ENCODE data around the gene AGPAT4. TPM values are rescaled to one million over a fixed set of nuclear protein-coding genes. Genes with fewer than 3 reads are reported as not detected.
"Not testable (repeated sequence)": the region's sequence is repeated elsewhere in the genome, so short reads cannot be mapped to it uniquely, and the experiment has no call there.

The AGPAT4 gene
- total RNA-seq, 3 donors from 2014 or later = 6.5 to 12.3 (median 7.3) TPM

- TF ChIP-seq, protein P1, sequence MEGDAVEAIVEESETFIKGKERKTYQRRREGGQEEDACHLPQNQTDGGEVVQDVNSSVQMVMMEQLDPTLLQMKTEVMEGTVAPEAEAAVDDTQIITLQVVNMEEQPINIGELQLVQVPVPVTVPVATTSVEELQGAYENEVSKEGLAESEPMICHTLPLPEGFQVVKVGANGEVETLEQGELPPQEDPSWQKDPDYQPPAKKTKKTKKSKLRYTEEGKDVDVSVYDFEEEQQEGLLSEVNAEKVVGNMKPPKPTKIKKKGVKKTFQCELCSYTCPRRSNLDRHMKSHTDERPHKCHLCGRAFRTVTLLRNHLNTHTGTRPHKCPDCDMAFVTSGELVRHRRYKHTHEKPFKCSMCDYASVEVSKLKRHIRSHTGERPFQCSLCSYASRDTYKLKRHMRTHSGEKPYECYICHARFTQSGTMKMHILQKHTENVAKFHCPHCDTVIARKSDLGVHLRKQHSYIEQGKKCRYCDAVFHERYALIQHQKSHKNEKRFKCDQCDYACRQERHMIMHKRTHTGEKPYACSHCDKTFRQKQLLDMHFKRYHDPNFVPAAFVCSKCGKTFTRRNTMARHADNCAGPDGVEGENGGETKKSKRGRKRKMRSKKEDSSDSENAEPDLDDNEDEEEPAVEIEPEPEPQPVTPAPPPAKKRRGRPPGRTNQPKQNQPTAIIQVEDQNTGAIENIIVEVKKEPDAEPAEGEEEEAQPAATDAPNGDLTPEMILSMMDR (IDR thresholded peaks at IDR 0.05) = no peak
- H3K4me3 ChIP-seq = no peak overlapping the region
- no peak for DNase-seq
- no peak for ATAC-seq
- H3K36me3 ChIP-seq (ENCODE audit: low read depth) = no peaks in the 10 kb centered on the region
- no peaks in the 10 kb centered on the region for H3K4me1 ChIP-seq (ENCODE audit: low read depth)
- no peaks in the 10 kb centered on the region for H3K9me3 ChIP-seq
- intact Hi-C loops (cut with DNase I, micrococcal nuclease) = no loop called here
Observed at GRCh38 chr6:161189891-161190290, 84.0 kb downstream of the AGPAT4 start.

DNA sequence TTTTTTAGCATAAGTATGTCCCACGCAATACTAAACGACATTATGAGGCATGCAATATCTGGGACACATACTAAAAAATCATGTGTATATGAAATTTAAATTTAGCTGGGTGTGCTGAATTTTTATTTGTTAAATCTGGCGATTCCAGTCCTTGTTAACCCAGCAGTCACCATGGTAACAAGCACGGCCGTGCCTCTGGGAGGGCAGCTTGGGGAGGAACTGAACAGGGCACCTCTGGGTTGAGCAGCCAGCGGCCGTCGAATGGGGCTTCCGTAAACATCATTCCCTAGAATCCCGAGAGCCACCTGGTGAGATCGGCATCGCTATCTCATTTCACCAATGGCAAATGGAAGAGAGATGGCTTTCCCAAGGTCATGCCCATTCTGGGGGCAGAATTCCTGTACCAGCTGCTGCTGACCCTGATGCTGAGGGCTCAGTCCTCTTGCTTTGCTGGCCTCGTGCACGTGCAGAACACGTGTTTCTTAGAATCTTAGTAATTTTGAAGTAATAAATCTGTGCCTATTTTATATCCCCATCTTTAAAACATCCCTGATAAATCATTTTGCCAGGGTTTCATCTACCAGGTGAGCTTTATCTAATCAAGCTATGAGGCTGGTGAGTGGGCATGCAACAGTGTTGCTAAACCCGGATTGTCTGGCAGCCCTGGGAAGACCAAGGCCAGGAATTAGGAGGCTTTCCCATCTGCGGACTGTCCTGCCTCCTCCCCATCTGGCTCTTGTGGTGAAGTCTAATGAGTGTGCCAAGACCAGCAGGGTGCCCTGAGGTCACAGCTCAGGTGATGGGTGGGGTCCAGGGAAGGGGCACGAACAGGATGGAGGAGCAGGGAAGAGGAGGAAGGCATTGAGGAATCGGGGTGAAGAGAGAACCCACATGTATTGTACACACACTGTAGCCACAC, 85.1 kb downstream of the AGPAT4 start:
- intact Hi-C loops (cut with DNase I, micrococcal nuclease) = no loop called here
- ATAC-seq (no peak), DNase-seq (no peak)
- no peaks in the 10 kb centered on the region for H3K36me3 ChIP-seq (ENCODE audit: low read depth)
- H3K4me1 ChIP-seq (ENCODE audit: low read depth) = no peaks in the 10 kb centered on the region
- no peaks in the 10 kb centered on the region for H3K9me3 ChIP-seq
- H3K4me3 ChIP-seq = no peak overlapping the region
- TF ChIP-seq, protein P1 (IDR thresholded peaks at IDR 0.05) = no peak

GRCh38 chr6:161186173-161186769, 87.6 kb downstream of the AGPAT4 start:
- H3K9me3 ChIP-seq = no peaks in the 10 kb centered on the region
- intact Hi-C loops (cut with DNase I, micrococcal nuclease) = no loop called here
- TF ChIP-seq, protein P1 (IDR thresholded peaks at IDR 0.05) = no peak
- ATAC-seq (peak; percentile 27), DNase-seq (peak in 2 of 3 donors; percentile 32 to 48)
- no peaks in the 10 kb centered on the region for H3K4me1 ChIP-seq (ENCODE audit: low read depth)
- H3K4me3 ChIP-seq = no peak overlapping the region
- no peaks in the 10 kb centered on the region for H3K36me3 ChIP-seq (ENCODE audit: low read depth)

DNA sequence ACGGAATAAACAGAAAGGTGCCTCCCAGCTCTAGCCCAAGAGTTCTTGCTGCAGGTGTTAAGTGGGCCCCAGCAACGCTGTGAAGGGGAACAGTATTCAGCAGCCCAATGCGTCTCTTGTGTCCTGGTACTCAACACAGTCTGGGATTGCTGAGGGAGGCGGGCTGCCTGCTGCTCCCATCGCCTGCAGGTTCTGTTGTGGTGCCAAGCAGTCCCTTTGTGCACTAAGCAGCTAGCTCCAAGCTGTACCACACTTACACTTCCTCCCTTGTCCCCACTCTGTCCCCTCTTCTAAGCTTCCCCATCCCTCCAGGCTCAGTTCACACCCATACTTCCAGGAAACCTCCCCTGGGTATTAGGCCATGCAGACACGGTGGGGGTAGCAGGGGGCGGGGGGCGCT, 92.7 kb downstream of the AGPAT4 start:
- Histone ChIP-seq H3K9me3 (peaks cover 2% of the 10 kb centered on the region), H3K4me3 (no peak overlapping the region), H3K36me3 (ENCODE audit: low read depth) (no peaks in the 10 kb centered on the region), H3K4me1 (ENCODE audit: low read depth) (no peaks in the 10 kb centered on the region)
- no peak for DNase-seq
- intact Hi-C loops (cut with DNase I, micrococcal nuclease) = no loop called here
- TF ChIP-seq, protein P1 (IDR thresholded peaks at IDR 0.05) = no peak
- ATAC-seq = no peak

- ATAC-seq; H3K4me3 ChIP-seq; H3K9me3 ChIP-seq; DNase-seq; intact Hi-C loops (cut with DNase I, micrococcal nuclease); H3K36me3 ChIP-seq (ENCODE audit: low read depth); H3K4me1 ChIP-seq (ENCODE audit: low read depth): not testable (repeated sequence)
Observed at GRCh38 chr6:161178155-161178554, 95.7 kb downstream of the AGPAT4 start.

DNA sequence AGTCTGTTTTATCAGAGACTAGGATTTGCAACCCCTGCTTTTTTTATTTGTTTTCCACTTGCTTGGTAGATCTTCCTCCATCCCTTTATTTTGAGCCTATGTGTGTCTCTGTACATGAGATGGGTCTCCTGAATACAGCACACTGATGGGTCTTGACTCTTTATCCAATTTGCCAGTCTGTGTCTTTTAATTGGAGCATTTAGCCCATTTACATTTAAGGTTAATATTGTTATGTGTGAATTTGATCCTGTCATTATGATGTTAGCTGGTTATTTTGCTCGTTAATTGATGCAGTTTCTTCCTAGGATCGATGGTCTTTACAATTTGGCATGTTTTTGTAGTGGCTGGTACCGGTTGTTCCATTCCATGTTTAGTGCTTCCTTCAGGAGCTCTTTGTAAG, 97.4 kb downstream of the AGPAT4 start:
- DNase-seq = not testable (repeated sequence)

DNA sequence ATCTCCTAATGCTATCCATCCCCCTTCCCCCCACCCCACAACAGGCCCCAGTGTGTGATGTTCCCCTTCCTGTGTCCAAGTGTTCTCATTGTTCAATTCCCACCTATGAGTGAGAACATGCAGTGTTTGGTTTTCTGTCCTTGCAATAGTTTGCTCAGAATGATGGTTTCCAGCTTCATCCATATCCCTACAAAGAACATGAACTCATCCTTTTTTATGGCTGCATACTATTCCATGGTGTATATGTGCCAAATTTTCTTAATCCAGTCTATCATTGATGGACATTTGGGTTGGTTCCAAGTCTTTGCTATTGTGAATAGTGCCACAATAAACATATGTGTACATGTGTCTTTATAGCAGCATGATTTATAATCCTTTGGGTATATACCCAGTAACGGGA, 101.1 kb downstream of the AGPAT4 start:
- H3K36me3 ChIP-seq (ENCODE audit: low read depth); H3K4me3 ChIP-seq; DNase-seq; ATAC-seq; H3K9me3 ChIP-seq; intact Hi-C loops (cut with DNase I, micrococcal nuclease); H3K4me1 ChIP-seq (ENCODE audit: low read depth): not testable (repeated sequence)

More for the DNA sequence above, 97.4 kb downstream of the AGPAT4 start:
- intact Hi-C loops (cut with DNase I, micrococcal nuclease); ATAC-seq; H3K9me3 ChIP-seq; H3K4me1 ChIP-seq (ENCODE audit: low read depth); H3K36me3 ChIP-seq (ENCODE audit: low read depth); H3K4me3 ChIP-seq: not testable (repeated sequence)
